Stimulated activated CD8-positive, alpha-beta memory T cell treated with anti-CD3 and anti-CD28 coated beads, Interleukin-15, amount 100 ng/mL, for 4 hours (primary cell): ENCODE measurements around the gene OR6C2.
"Not testable (repeated sequence)": the region's sequence is repeated elsewhere in the genome, so short reads cannot be mapped to it uniquely, and the experiment has no call there.

Experiments
- DNase-seq, 2 donors: peaks; one replicate each; pipeline ENCODE4 v3.0.0-alpha.2; 2020; ENCODE audit warnings: low read depth in 2 of 2

The OR6C2 gene

GRCh38 chr12:55443776-55444175 is at the start of gene OR6C2:
OR6C2 (plus strand) TSS chr12:55444076; CDS start chr12:55452214, 8,138 bp downstream.
- no peak for DNase-seq

- no peak for DNase-seq
Measured at GRCh38 chr12:55396326-55396725, 47.5 kb upstream of the OR6C2 start.

- DNase-seq: no peak
Measured at GRCh38 chr12:55400229-55400628, 43.6 kb upstream of the OR6C2 start, which contains the start of gene OR6C65. OR6C65 (plus strand) TSS chr12:55400529; CDS start chr12:55400529, 0 bp downstream.

- no peak for DNase-seq
Measured at GRCh38 chr12:55407866-55408265, 36.0 kb upstream of the OR6C2 start.

GRCh38 chr12:55409133-55409532 is 34.7 kb upstream of the OR6C2 start:
- DNase-seq: not testable (repeated sequence)

GRCh38 chr12:55412138-55412537 is 31.7 kb upstream of the OR6C2 start:
- not testable (repeated sequence) for DNase-seq

GRCh38 chr12:55413498-55414388 is 30.1 kb upstream of the OR6C2 start:
- not testable (repeated sequence) for DNase-seq

GRCh38 chr12:55414396-55414823 is 29.5 kb upstream of the OR6C2 start:
- not testable (repeated sequence) for DNase-seq

GRCh38 chr12:55414889-55415288 is 29.0 kb upstream of the OR6C2 start:
- not testable (repeated sequence) for DNase-seq

- no peak for DNase-seq
Measured at GRCh38 chr12:55416961-55417360, 26.9 kb upstream of the OR6C2 start.

- DNase-seq: no peak
Measured at GRCh38 chr12:55420307-55420962, 23.4 kb upstream of the OR6C2 start.

- DNase-seq: no peak
Measured at GRCh38 chr12:55425954-55426353, 17.9 kb upstream of the OR6C2 start, which contains the start of gene OR6C76. OR6C76 (plus strand) TSS chr12:55426254; CDS start chr12:55426254, 0 bp downstream.

GRCh38 chr12:55428331-55429243 is 15.3 kb upstream of the OR6C2 start:
- no peak for DNase-seq

- not testable (repeated sequence) for DNase-seq
Measured at GRCh38 chr12:55441233-55441632, 2.6 kb upstream of the OR6C2 start.

GRCh38 chr12:55445357-55445756 is 1.5 kb downstream of the OR6C2 start:
- DNase-seq: no peak

- DNase-seq: no peak
Measured at GRCh38 chr12:55446326-55446725, 2.5 kb downstream of the OR6C2 start.

GRCh38 chr12:55448825-55449224 is 4.9 kb downstream of the OR6C2 start:
- DNase-seq: no peak

- not testable (repeated sequence) for DNase-seq
Measured at GRCh38 chr12:55464926-55465325, 21.1 kb downstream of the OR6C2 start.

GRCh38 chr12:55467836-55468235 is 24.0 kb downstream of the OR6C2 start:
- no peak for DNase-seq

GRCh38 chr12:55469291-55469690 is 25.4 kb downstream of the OR6C2 start:
- DNase-seq: no peak

GRCh38 chr12:55470088-55470829 is 26.4 kb downstream of the OR6C2 start, which contains the start of gene OR6C70:
OR6C70 (minus strand) TSS chr12:55470138; CDS start chr12:55470138, 0 bp downstream.
- no peak for DNase-seq
